Stimulated activated CD4-positive, alpha-beta T cell treated with anti-CD3 and anti-CD28 coated beads, Interleukin-12 subunit alpha, Interleukin-12 subunit beta, amount 100 ng/mL, for 4 hours (primary cell): ENCODE measurements around the gene CDK16.

Source experiments
- DNase-seq: peaks from one replicate; pipeline ENCODE4 v3.0.0-alpha.2; 2020

CDK16 gene

DNA sequence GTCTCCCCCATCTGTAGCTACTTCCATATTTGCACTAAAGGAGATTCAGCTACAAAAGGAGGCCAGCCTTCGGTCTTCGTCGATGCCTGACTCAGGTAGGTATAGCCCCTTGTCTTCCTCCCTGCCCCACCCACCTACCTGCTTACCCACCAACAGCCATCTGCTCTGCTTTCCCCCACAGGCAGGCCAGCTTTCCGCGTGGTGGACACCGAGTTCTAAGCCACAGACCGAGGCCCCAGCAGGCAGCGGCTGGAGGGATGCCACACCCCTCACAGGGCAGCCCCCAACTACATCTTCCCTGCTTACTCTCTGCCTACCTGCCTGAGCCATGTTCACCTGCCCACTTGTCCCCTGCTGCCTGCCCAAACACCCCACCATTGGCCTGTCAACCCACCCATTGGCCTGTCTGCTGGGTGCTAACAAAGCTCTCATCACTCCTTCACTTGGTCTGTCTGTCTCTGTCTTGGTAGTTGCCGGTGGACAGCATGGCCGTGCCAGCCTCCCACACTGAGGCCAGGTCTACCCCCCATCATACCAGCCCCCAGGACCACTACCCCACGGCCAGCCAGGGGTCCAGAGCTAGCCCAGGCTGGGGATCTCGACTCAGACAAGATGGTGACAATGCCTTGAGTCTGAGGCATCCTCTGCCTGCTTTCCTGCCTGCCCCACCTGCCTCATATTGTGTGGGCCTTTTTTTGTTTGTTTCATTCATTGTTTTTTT is 10.2 kb downstream of the CDK16 start:
- no peak for DNase-seq

DNA sequence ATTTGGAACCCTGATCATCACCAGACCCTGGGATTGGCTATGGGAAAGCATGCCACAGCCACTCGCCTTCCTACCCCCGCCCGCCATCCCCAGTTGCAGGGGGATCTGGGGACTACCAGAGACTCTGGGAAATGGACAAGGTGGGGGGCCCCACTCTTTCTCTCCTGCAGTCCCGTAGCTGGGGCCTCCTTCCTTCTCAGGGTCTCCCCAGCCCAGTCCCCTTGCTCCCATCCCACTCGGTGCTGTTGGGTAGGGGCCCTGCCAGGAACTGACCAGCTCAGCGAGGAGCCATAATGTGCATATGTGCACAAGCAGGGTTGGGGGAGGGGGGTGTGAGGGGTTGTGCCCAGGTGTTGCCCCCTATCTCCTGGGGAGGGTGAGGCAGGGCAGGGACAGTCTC is 10.9 kb downstream of the CDK16 start:
- DNase-seq, result no peak

DNA sequence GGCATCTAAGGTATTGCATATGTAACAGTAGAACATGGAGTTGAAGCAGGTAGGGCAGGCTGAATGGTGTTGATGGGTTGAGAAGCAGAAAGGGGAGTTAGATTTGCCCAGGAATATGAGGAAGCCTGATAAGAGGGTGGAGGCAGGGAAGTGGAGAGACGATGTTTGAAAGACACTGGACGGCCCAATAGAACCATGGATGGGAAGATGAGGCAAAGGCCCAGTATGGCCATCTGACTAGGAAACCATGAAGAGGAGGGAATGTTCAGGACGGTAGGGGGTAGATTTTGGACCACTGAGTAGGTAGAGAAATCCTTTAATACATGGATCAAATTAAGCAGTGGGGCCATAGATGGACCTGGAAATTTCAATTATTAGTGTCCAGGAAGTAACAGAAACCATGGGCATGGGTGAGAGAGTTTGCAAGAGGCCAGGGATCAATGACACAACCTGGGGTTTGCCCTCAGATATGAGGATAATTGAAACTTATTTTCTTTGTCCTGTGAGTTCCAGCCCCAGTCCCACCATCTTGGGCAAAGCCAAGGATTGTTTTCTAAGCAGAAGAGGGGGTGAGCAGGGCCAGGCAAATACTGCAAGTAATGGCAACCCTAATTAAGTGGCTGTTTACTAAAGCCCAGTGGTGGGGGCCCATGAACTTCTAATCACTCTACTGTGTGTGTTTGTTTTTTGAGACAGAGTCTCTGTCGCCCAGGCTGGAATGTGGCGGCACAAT is 11.8 kb downstream of the CDK16 start:
- no peak for DNase-seq

DNA sequence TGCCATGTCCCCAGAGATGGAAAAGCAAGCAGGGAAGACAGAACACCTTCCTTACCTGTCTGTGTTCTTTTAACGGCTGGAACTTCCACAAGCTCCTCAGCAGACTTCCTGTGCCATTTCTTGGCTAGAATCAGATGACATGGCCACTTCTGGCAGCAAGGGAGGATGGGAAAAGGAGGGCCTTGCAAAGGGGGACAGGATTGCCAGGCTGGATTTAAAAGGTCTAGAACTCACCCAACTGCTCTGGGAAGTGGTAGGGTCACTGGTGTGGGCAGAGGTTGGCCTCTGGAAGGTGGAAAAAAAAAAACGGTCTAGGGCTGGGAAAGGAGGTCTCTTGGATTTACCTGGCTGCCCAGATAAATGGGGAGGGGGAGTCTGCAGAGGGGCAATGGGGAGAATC is 12.7 kb downstream of the CDK16 start:
- no peak for DNase-seq

DNA sequence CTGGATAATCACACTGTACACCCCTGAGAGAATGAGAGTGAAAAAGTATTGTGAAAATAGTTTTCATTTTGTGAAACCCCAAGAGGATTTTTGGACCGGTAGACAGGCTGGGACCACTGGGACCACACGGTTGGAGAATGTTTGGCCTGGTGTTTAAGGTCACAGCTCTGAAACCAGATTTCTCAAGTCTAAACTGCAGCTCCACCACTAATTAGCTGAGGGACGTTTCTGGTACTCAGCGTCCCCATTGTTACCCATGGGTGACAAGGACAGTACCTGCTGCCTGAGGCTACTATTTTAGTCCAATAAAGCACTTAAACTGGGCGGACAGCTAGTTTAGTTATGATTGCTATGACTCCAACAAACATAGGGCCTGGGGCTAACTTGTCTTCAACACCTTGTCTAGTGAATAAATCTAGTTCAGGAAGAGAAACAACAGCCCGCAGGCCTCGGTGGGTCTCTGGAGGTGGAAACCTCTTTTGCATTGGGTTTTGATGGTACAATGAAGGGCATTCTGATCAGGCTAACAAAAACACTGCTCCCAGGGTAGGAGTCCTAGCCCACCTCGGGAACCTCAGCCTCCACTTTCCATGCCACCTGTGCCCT is 13.8 kb downstream of the CDK16 start:
- no peak for DNase-seq

DNA sequence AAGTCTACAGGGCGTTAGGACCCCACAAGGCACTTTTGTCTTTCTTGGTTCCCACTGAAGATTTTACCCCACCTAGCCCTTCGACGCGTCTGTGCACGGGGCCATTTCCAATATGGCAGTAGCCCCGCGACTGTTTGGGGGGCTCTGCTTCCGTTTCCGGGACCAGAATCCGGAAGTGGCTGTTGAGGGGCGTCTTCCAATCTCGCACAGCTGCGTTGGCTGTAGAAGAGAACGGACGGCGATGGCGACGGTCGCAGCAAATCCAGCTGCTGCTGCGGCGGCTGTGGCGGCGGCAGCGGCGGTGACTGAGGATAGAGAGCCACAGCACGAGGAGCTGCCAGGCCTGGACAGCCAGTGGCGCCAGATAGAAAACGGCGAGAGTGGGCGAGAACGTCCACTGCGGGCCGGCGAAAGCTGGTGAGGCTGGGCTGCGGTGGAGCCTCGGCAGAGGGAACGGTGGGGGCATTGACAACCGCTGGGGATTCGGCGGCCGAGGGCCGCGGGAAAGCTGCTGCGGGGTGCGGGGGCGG is 14.4 kb downstream of the CDK16 start, which contains the start of gene USP11:
TSS of gene USP11 (plus strand) at position 207 of the 530 bp plus-strand sequence. CDS start at position 242, 35 bp downstream.
- DNase-seq, result peak; percentile 12

DNA sequence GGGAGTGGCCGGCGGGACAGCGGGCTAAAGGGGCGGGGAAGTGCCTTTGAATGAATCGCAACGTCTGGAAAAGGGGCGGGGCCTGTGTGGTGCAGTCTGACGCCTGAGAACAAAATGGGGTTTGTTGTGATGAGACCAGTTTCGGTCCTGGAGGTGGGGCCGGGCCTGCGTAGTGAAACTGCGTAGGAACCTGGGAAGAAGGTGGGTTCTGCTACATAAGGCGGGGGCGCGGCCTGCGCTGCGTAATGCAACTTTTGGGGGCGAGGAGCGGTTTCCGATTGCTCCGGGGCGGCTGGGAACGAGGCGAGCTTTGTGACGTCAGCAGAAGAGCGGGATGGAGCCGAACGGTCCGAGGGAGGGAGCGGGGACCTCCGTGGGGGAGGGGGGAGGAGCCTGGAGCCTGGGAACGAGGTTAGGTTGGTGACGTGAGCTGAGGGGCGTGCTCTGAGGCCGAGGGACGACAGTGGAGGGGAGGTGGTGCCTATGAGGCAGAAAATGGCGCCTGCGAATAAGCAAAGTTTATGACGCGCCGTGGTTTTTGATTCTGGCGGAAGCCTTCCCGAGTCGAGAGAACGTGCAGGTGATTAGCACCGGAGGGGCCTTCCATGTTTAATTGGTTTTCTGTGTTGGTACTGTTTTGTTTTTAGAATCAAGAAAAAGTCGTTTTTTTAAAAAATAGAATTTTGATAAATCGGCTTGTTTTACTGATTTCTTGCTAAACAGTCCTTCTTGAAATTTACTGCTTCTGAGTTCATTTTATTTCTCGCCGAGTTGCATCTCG is 15.0 kb downstream of the CDK16 start:
- DNase-seq, result peak; percentile 82

DNA sequence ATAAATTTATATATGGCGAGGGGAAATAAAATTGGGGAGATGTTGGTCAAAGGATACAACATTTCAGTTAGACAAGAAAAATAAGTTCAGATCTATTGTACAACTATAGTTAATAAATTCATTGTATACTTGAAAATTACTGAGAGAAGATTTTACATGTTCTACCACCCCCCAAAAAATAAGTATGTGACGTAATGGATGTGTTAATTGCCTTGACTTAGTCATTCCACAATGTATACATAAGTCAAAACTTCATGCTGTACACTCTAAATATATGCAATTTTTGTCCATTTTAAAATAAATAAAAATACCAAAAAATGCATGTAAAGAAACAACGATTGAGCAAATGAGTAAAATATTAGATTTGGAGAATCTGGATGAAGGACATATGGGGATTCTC is 16.1 kb downstream of the CDK16 start:
- no peak for DNase-seq

DNA sequence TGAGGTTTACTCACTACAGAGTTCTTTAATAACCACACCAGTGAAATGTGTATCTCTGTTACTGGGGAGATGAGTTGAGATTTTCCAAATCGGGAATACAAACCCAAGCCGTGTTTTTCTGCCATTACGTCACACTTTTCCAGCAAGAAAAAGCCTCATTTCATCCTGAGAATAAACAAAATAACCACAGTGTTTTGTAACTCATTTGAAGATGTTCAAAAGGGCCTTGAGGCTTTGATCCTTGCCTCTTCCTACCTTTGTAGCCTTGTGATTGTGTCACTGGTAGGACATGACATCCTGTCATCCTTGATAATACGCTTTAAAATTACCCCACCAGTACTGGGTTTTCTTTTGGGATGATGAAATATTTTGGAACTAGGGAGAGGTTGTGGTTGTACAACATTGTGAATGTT is 17.2 kb downstream of the CDK16 start:
- DNase-seq, result no peak

DNA sequence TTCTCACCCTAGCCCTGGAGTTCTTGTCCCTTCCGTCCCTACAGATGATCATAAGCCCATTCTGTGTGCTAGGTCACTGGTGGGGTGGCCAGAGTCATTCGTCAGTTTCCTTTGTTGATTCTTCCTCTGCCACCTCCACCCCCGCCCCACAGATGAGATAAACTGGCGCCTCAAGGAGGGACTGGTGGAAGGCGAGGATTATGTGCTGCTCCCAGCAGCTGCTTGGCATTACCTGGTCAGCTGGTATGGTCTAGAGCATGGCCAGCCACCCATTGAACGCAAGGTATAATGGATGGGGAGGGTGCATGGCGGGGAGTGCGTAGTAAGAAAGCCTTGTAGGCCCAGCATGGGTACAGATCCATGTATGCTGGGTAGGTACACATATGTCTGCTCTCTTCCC is 20.7 kb downstream of the CDK16 start:
- DNase-seq, result no peak

DNA sequence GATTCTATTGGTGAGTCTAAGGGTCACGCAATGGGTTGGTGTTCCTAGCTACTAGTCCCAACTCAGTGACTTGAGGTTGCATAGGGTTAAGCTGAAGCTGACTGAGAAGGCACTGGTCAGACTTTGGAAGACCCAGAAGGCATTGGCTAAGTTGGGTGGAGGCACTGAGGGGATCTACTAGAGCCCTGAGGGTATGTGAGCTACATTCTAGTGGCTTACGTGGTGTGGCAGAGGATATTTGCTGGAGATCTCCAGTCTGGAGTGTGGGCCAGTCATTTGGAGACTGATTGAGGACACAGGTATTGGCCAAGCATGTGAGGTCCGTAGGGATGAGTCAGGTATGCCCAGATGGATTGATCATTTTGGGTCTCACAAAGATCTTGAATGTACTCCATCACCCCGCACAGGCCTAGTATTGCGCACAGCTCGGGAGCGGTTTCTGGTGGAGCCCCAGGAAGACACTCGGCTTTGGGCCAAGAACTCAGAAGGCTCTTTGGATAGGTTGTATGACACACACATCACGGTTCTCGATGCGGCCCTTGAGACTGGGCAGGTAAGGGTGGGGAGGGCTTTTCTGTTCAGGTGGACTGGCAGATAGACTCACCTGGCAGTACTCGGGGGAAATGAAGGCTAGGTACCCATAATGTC is 21.5 kb downstream of the CDK16 start:
- no peak for DNase-seq

DNA sequence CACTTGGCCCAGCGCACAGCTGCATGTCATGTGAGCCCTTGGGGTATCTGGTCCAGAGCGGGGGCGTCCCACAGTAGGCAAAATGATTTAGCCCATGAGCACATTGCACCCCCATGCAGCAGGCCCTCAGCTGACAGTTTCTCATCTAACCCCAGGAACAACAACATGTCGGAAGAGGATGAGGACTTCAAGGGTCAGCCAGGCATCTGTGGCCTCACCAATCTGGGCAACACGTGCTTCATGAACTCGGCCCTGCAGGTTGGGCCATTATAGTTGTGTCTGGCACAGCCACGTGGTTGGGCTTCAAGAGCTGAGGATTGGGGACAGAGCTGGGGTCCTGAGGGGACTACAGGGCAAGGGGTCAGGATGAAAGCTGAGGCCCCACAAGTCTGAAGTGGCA is 22.1 kb downstream of the CDK16 start:
- DNase-seq, result no peak

DNA sequence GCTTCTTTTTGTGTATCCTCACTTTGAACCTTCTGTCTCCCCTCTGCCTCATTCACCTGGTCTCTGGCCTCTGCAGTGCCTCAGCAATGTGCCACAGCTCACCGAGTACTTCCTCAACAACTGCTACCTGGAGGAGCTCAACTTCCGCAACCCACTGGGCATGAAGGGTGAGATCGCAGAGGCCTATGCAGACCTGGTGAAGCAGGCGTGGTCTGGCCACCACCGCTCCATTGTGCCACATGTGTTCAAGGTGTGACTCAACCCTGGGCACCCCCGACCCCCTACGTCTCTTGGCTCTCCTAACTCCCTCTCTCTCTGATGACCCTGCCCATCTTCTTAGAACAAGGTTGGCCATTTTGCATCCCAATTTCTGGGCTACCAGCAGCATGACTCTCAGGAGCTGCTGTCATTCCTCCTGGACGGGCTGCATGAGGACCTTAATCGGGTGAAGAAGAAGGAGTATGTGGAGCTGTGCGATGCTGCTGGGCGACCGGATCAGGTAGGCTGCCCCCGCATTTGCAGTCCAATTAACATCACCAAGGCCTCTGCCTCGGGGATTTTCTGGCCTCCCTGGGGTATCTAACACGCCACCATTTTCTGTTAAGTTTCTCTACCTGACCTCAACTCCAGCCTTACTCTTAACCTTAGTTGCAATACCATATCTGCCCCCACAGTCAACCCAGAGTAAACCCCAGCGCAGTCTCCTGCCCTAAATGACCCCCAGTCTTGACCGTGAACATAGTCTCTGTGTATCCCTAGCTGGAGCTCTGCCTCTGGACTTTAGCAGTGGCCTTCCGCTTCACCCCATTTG is 22.9 kb downstream of the CDK16 start:
- no peak for DNase-seq

DNA sequence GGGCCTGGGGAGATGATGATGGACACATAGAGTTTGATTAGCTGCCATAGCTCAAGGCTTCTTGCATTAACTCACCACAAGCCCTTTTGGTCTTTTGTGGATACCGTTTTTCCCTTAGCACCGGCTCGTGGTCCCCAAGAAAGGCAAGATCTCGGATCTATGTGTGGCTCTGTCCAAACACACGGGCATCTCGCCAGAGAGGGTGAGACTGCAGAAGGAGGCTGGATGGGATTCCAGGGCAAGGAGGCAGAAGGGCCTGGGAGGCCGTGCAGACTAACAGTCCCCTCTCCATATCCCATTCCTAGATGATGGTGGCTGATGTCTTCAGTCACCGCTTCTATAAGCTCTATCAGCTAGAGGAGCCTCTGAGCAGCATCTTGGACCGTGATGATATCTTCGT is 23.8 kb downstream of the CDK16 start:
- DNase-seq, result no peak

DNA sequence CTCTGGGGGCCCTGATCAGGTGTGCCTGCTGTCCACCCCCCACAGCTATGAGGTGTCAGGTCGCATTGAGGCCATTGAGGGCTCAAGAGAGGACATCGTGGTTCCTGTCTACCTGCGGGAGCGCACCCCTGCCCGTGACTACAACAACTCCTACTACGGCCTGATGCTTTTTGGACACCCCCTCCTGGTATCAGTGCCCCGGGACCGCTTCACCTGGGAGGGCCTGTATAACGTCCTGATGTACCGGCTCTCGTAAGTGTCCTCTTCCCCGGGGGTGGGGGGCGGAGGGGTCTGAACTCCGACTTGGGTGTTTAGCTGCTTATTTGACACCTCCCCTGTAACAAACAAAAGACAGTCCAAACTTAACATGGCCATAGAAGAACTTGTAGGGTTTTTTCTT is 24.9 kb downstream of the CDK16 start:
- no peak for DNase-seq

DNA sequence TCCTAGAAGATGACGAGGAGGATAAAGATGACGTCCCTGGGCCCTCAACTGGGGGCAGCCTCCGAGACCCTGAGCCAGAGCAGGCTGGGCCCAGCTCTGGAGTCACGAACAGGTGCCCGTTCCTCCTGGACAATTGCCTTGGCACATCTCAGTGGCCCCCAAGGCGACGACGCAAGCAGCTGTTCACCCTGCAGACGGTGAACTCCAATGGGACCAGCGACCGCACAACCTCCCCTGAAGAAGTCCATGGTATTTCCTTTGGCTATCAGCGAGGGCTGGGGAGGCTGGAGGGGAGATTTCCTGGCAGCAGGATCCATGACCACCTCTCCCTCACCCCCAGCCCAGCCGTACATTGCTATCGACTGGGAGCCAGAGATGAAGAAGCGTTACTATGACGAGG is 26.2 kb downstream of the CDK16 start:
- DNase-seq, result no peak

DNA sequence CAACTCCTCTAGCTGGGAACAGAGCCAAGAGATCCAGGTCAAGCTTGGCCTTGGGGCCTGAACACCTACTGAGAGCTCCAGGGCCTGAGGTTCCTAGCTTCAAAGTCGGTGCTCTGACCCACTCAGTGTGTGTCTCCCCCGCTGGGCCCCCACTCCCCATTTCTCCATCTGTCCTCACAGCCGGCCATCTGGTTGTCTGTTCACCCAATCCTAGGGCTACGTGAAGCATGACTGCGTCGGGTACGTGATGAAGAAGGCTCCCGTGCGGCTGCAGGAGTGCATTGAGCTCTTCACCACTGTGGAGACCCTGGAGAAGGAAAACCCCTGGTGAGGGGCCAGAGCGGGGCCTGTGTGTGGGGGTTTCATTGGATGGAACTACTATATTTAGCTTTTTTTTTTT is 26.7 kb downstream of the CDK16 start:
- DNase-seq, result no peak

DNA sequence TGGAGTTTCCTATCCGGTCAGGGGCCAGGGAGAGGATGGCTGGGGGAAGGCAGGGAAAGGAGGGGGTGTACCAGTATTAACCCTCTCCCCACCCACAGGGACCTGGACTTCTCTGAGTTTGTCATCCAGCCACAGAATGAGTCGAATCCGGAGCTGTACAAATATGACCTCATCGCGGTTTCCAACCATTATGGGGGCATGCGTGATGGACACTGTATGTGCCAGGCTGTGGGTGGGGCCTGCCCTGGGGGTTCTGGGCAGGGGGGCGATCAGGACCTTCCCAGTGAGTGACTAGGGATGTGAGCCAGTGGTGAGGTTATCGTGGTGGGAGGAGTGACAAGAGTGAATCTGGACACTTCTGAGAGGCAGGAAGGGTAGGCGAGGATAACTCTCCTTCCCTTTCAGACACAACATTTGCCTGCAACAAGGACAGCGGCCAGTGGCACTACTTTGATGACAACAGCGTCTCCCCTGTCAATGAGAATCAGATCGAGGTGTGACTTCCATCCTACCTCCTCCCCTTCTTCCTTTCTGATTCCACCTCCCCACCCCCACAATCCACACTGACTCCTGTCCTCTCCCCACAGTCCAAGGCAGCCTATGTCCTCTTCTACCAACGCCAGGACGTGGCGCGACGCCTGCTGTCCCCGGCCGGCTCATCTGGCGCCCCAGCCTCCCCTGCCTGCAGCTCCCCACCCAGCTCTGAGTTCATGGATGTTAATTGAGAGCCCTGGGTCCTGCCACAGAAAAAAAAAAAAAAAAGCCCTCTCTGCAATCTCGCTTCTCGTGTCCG is 28.9 kb downstream of the CDK16 start:
- no peak for DNase-seq

DNA sequence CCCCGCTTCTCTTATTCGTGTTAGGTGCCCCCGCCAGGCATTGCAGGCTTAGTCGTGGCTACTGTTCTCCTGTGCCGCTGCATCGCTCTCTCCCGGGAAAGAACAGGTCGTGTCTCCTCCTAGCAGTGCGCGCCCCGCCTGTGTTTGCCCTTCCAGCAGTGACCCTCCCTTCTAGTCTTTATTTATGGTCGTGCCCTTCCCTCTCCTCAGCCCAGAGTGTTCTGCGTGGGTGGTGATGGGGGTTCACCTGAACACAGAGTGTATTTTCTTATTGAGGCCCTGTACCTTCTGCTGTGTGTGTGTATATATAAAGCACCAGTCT is 29.5 kb downstream of the CDK16 start:
- DNase-seq, result no peak

DNA sequence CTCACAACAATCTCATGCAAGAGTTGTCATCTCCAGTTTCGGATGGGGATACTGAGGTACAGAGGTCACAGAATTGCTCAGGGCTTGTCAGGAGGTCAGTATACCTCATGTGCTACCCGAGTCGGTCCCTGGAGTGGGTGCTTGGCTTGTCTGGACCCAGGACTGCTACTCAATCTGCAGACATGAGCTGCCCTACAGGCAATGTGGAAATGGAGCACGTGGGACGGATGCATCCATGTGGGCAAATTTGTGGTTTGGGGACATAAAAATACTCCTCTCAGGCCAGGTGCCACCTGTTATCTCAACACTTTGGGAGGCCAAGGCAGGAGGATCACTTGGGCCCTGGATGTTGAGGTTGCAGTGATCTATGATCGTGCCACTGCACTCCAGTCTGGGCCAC is 30.1 kb downstream of the CDK16 start:
- no peak for DNase-seq

DNA sequence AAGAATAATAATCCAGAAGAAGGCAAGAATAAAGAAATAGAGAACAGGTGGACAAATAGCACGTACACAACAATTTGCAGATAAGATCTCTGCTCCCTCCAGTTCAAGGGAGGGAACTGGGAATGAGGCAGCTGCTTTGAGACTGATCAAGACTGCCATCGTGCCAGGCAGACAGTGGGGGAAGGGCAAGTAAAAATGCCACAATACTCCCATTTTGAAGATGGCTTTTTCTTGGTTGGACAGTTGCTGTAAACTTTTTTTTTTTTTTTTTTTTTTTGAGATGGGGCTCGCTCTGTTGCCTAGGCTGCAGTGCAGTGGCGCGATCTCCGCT is 31.5 kb downstream of the CDK16 start:
- no peak for DNase-seq
